NCI-H2196 treated with DMSO at 0.1 percent for 48 hours (cell line): Measurements from ENCODE around the gene ZMYND19.
"Not testable (repeated sequence)": the region's sequence is repeated elsewhere in the genome, so short reads cannot be mapped to it uniquely, and the experiment has no call there.

Experiments used
- DNase-seq: peaks from one replicate; lab custom pipeline; 2025; ENCODE audit not compliant: unreplicated experiment; lab: John Stamatoyannopoulos, UW

ZMYND19 gene

GRCh38 chr9:137590469-137591383 lies at the start of gene ZMYND19:
TSS of gene ZMYND19 (minus strand) at chr9:137590512. CDS start at chr9:137590263, 249 bp downstream.
- peak; percentile 90 for DNase-seq

GRCh38 chr9:137639303-137640051 lies 49.2 kb upstream of the ZMYND19 start:
- no peak for DNase-seq

GRCh38 chr9:137638680-137639079 lies 48.4 kb upstream of the ZMYND19 start:
- DNase-seq: no peak

GRCh38 chr9:137634016-137634415 lies 43.7 kb upstream of the ZMYND19 start:
- no peak for DNase-seq

- DNase-seq: no peak
Observed at GRCh38 chr9:137632230-137633161, 42.2 kb upstream of the ZMYND19 start.

- no peak for DNase-seq
Observed at GRCh38 chr9:137631345-137632229, 41.3 kb upstream of the ZMYND19 start.

GRCh38 chr9:137630679-137631078 lies 40.4 kb upstream of the ZMYND19 start:
- no peak for DNase-seq

GRCh38 chr9:137630126-137630525 lies 39.8 kb upstream of the ZMYND19 start:
- DNase-seq: no peak

- DNase-seq: not testable (repeated sequence)
Observed at GRCh38 chr9:137627406-137627805, 37.1 kb upstream of the ZMYND19 start.

- no peak for DNase-seq
Observed at GRCh38 chr9:137626464-137626863, 36.2 kb upstream of the ZMYND19 start.

- not testable (repeated sequence) for DNase-seq
Observed at GRCh38 chr9:137622211-137622610, 31.9 kb upstream of the ZMYND19 start.

GRCh38 chr9:137621131-137621757 lies 30.9 kb upstream of the ZMYND19 start:
- no peak for DNase-seq

- no peak for DNase-seq
Observed at GRCh38 chr9:137620581-137620980, 30.3 kb upstream of the ZMYND19 start.

- no peak for DNase-seq
Observed at GRCh38 chr9:137620048-137620405, 29.7 kb upstream of the ZMYND19 start.

GRCh38 chr9:137619240-137620047 lies 29.1 kb upstream of the ZMYND19 start:
- DNase-seq: no peak

- peak; percentile 79 for DNase-seq
Observed at GRCh38 chr9:137618105-137619067, 28.1 kb upstream of the ZMYND19 start, which contains the start of gene EHMT1. TSS of gene EHMT1 (plus strand) at chr9:137619005. CDS start at chr9:137619029, 24 bp downstream.

- no peak for DNase-seq
Observed at GRCh38 chr9:137615387-137615871, 25.1 kb upstream of the ZMYND19 start.
